ENCODE results near the gene CAPNS1.

GRCh38 chr19:36172852-36173251, 33.0 kb downstream of the CAPNS1 start:
- TF ChIP-seq CTCF (IDR thresholded peaks at IDR 0.05) (no peak), POLR2A (IDR thresholded peaks at IDR 0.05) (no peak)
